Neural cell (in vitro differentiated cells): ENCODE data around the gene ZNF79. TPM values are rescaled to one million over a fixed set of nuclear protein-coding genes. Genes with fewer than 3 reads are reported as not detected.

ENCODE experiments used
- H2AFZ ChIP-seq: fragments of 200-600, 300-800 bp; sonication (generic), shearing (Covaris generic); 2 replicates; pipeline ENCODE4 v1.6.0; 2014; ENCODE audit warnings: low read depth, mild to moderate bottlenecking, antibody characterized with exemption, low read length, moderate library complexity
- H3F3A ChIP-seq: fragments of 200-600 bp; shearing (Covaris generic); 2 replicates; pipeline ENCODE4 v1.6.1; 2016; ENCODE audit warnings: mild to moderate bottlenecking, moderate library complexity, mixed read lengths, antibody characterized with exemption, low read length; ENCODE audit not compliant: insufficient read depth, poor library complexity, severe bottlenecking
- H3K27ac ChIP-seq: fragments of 200-600, 300-800 bp; sonication (generic), shearing (Covaris generic); 2 replicates; pipeline ENCODE4 v1.5.1; 2014; ENCODE audit warnings: mild to moderate bottlenecking, low read length, moderate library complexity
- H3K27me3 ChIP-seq: fragments of 300-800, 200-600 bp; sonication (generic), shearing (Covaris generic); 2 replicates; pipeline ENCODE4 v1.6.0; 2014; ENCODE audit warnings: mild to moderate bottlenecking, low read depth, low read length, moderate library complexity; ENCODE audit not compliant: insufficient read depth
- H3K36me3 ChIP-seq: fragments of 300-800, 200-600 bp; sonication (generic), shearing (Covaris generic); 2 replicates; pipeline ENCODE4 v1.5.1; 2014; ENCODE audit warnings: mild to moderate bottlenecking, antibody characterized with exemption, low read length, moderate library complexity; ENCODE audit not compliant: insufficient read depth
- H3K4me2 ChIP-seq: fragments of 300-800, 200-600 bp; sonication (generic), shearing (Covaris generic); 2 replicates; pipeline ENCODE4 v1.6.0; 2014; ENCODE audit warnings: mild to moderate bottlenecking, low read length
- H3K4me3 ChIP-seq: fragments of 300-800, 200-600 bp; sonication (generic), shearing (Covaris generic); 2 replicates; pipeline ENCODE4 v1.5.1; 2014; ENCODE audit warnings: mild to moderate bottlenecking, low read length, moderate library complexity
- H3K79me2 ChIP-seq: fragments of 200-600 bp; shearing (Covaris generic); replicated peaks from 2 replicates; pipeline ENCODE4 v1.6.0; 2014; ENCODE audit warnings: mild to moderate bottlenecking, low read length, moderate library complexity; ENCODE audit not compliant: insufficient read depth
- H3K9ac ChIP-seq: fragments of 300-800, 200-600 bp; sonication (generic), shearing (Covaris generic); 2 replicates; pipeline ENCODE4 v1.6.1; 2016; ENCODE audit warnings: mild to moderate bottlenecking, low read length, mixed read lengths
- H3K9me2 ChIP-seq: fragments of 200-600 bp; shearing (Covaris generic); 2 replicates; pipeline ENCODE4 v1.6.1; 2016; ENCODE audit warnings: mild to moderate bottlenecking, low read length, mixed read lengths; ENCODE audit not compliant: insufficient read depth
- H3K9me3 ChIP-seq: fragments of 200-600, 300-800 bp; sonication (generic), shearing (Covaris generic); 2 replicates; pipeline ENCODE4 v1.6.1; 2016; ENCODE audit warnings: mild to moderate bottlenecking, mixed run types, low read length, moderate library complexity, mixed read lengths
- H4K20me1 ChIP-seq: fragments of 200-600 bp; shearing (Covaris generic); 2 replicates; pipeline ENCODE4 v1.6.1; 2016; ENCODE audit warnings: mild to moderate bottlenecking, mixed run types; ENCODE audit not compliant: insufficient read depth
- EP300 ChIP-seq: fragments of 450-650 bp; conservative IDR thresholded peaks from 2 replicates; pipeline ENCODE4 v1.6.1; 2014; ENCODE audit warnings: antibody characterized with exemption, mild to moderate bottlenecking, moderate library complexity; ENCODE audit not compliant: poor library complexity, severe bottlenecking
- EZH2 ChIP-seq: fragments of 200-600, 300-800 bp; shearing (Covaris generic), sonication (generic); IDR thresholded peaks from 2 replicates; pipeline ENCODE4 v1.6.1; 2014; ENCODE audit warnings: antibody characterized with exemption, low read length, borderline replicate concordance, mild to moderate bottlenecking; ENCODE audit not compliant: insufficient read depth, poor library complexity, severe bottlenecking
- MXI1 ChIP-seq: fragments of 450-650 bp; conservative IDR thresholded peaks from 2 replicates; pipeline ENCODE4 v1.6.1; 2014; ENCODE audit warnings: antibody characterized with exemption, mild to moderate bottlenecking; ENCODE audit not compliant: poor library complexity, severe bottlenecking
- POLR2AphosphoS5 ChIP-seq: IDR thresholded peaks from 2 replicates; pipeline ENCODE4 v1.6.1; 2012
- RAD21 ChIP-seq: fragments of 450-650 bp; conservative IDR thresholded peaks from 2 replicates; pipeline ENCODE4 v1.6.1; 2014; ENCODE audit warnings: antibody characterized with exemption, mild to moderate bottlenecking, moderate library complexity
- SMC3 ChIP-seq: fragments of 450-650 bp; conservative IDR thresholded peaks from 2 replicates; pipeline ENCODE4 v1.6.1; 2014; ENCODE audit warnings: antibody characterized with exemption, mild to moderate bottlenecking, moderate library complexity; ENCODE audit not compliant: poor library complexity
- TAF1 ChIP-seq: IDR thresholded peaks from 2 replicates; pipeline ENCODE4 v1.6.1; 2012; ENCODE audit warnings: low read depth
- polyA plus RNA-seq: library from polyadenylated mRNA; depleted of rRNA; stranded (reverse); fragments of >200 nt; gene quantifications from 2 replicates; pipeline ENCODE4 v1.2.3, GENCODE V29; 2014
- TF ChIP-seq, protein P1 (sequence below): IDR thresholded peaks from 2 replicates; pipeline ENCODE4 v1.6.1; 2012; ENCODE audit warnings: borderline replicate concordance
- TF ChIP-seq, protein P2 (sequence below): fragments of 450-650 bp; IDR thresholded peaks from 2 replicates; pipeline ENCODE4 v1.5.1; 2014; ENCODE audit warnings: antibody characterized with exemption, mild to moderate bottlenecking, moderate library complexity; ENCODE audit not compliant: poor library complexity, severe bottlenecking

Gene ZNF79
- polyA plus RNA-seq, 1 donor from 2014 or later = 2.9 TPM

DNA sequence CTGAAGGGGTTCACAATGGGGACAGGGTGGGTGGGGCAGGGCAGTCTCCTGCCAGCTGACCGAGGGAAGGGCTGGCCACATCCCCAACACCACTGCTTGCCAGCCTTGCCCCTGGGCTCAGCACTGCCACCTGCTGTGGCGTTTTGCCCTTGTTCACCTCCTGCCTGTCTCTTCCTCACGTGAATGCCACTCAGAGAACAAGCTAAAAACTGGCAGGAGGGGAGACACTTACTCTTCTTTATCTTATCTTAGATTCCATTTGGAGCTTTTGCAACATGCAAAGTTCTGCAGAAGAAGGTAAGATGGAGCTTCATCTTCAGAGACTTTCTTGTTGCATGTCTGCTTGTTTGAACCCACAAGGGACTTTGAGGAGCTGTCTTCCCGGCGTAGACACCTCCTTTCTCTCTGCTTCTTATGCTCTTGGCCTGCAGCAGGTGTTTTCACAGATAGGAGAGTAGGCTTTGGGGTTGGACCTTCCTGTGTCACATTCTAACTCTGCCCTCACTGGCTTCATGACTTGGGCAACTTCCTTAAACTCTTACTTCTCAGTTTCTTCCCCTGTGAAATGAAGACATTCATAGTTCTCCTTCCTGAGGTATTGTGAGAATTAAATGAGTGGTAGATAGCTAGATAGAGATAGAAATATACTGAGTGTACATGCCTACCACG lies 31.3 kb downstream of the ZNF79 start:
- no peak overlapping the region for H2AFZ ChIP-seq
- no peaks in the 10 kb centered on the region for H3K27me3 ChIP-seq
- H3K9me2 ChIP-seq = no peaks in the 10 kb centered on the region
- no peaks in the 10 kb centered on the region for H3F3A ChIP-seq
- H3K79me2 ChIP-seq = no peaks in the 10 kb centered on the region
- no peak overlapping the region for H3K9ac ChIP-seq
- TF ChIP-seq, protein P1, sequence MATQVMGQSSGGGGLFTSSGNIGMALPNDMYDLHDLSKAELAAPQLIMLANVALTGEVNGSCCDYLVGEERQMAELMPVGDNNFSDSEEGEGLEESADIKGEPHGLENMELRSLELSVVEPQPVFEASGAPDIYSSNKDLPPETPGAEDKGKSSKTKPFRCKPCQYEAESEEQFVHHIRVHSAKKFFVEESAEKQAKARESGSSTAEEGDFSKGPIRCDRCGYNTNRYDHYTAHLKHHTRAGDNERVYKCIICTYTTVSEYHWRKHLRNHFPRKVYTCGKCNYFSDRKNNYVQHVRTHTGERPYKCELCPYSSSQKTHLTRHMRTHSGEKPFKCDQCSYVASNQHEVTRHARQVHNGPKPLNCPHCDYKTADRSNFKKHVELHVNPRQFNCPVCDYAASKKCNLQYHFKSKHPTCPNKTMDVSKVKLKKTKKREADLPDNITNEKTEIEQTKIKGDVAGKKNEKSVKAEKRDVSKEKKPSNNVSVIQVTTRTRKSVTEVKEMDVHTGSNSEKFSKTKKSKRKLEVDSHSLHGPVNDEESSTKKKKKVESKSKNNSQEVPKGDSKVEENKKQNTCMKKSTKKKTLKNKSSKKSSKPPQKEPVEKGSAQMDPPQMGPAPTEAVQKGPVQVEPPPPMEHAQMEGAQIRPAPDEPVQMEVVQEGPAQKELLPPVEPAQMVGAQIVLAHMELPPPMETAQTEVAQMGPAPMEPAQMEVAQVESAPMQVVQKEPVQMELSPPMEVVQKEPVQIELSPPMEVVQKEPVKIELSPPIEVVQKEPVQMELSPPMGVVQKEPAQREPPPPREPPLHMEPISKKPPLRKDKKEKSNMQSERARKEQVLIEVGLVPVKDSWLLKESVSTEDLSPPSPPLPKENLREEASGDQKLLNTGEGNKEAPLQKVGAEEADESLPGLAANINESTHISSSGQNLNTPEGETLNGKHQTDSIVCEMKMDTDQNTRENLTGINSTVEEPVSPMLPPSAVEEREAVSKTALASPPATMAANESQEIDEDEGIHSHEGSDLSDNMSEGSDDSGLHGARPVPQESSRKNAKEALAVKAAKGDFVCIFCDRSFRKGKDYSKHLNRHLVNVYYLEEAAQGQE = no peak
- TF ChIP-seq, protein P2, sequence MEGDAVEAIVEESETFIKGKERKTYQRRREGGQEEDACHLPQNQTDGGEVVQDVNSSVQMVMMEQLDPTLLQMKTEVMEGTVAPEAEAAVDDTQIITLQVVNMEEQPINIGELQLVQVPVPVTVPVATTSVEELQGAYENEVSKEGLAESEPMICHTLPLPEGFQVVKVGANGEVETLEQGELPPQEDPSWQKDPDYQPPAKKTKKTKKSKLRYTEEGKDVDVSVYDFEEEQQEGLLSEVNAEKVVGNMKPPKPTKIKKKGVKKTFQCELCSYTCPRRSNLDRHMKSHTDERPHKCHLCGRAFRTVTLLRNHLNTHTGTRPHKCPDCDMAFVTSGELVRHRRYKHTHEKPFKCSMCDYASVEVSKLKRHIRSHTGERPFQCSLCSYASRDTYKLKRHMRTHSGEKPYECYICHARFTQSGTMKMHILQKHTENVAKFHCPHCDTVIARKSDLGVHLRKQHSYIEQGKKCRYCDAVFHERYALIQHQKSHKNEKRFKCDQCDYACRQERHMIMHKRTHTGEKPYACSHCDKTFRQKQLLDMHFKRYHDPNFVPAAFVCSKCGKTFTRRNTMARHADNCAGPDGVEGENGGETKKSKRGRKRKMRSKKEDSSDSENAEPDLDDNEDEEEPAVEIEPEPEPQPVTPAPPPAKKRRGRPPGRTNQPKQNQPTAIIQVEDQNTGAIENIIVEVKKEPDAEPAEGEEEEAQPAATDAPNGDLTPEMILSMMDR = no peak
- TF ChIP-seq TAF1 (no peak), EP300 (no peak), RAD21 (no peak), EZH2 (no peak), MXI1 (no peak), POLR2AphosphoS5 (no peak), SMC3 (no peak)
- no peaks in the 10 kb centered on the region for H3K36me3 ChIP-seq
- no peak overlapping the region for H3K4me2 ChIP-seq
- H3K27ac ChIP-seq = no peak overlapping the region
- no peaks in the 10 kb centered on the region for H4K20me1 ChIP-seq
- H3K4me3 ChIP-seq = no peak overlapping the region
- no peaks in the 10 kb centered on the region for H3K9me3 ChIP-seq

DNA sequence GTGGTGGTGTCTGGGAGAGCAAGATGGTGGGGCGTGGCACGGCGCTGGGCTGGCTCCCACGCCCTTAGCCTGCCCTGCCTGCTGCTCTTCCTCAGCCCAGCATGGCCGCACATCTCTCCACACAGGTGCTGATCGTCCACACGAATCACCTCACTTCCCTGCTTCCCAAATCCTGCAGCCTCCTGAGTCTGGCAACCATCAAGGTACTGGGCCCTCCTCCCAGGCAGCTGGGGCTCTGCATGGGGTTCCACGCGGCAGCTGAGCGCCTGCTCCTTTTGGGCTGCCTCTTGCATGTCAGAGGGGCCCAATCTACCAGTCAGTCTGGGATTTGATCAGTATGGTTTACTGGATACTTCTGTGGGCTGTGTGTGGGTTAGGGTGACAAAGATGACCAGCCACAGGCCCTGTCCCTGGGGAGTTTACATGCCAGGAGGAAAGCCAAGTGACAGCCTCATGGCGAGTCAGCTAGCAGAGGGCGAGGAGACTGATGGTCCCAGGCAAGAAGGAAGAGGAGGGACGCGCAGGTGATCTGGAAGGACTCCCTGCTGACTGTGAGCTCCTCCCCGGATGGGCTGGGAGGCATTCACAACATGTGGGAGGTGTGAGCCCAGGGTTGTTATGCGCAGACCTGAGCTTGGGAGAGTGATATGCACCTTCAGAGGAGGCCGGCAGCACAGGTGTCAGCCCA lies 33.2 kb downstream of the ZNF79 start:
- Histone ChIP-seq H3K9me2 (no peaks in the 10 kb centered on the region), H4K20me1 (no peaks in the 10 kb centered on the region), H3K27ac (no peak overlapping the region), H3F3A (no peaks in the 10 kb centered on the region), H3K9ac (no peak overlapping the region), H2AFZ (no peak overlapping the region), H3K79me2 (no peaks in the 10 kb centered on the region), H3K4me2 (no peak overlapping the region), H3K36me3 (no peaks in the 10 kb centered on the region), H3K9me3 (no peaks in the 10 kb centered on the region), H3K27me3 (no peaks in the 10 kb centered on the region), H3K4me3 (no peak overlapping the region)
- no peak for TF ChIP-seq EP300
